H54 (cell line): Measurements from ENCODE around the gene MANEAL.

Experiments
- DNase-seq: peaks from one replicate; pipeline ENCODE4 v3.0.0; 2011; ENCODE audit warnings: low spot score, mixed read lengths; ENCODE audit not compliant: insufficient read length
- FAIRE-seq: peaks from 3 replicates; lab custom pipeline; 2011; peaks lifted over from hg19 to GRCh38; lab: Jason Lieb, UNC
- POLR2A ChIP-seq: IDR thresholded peaks from 2 replicates; pipeline ENCODE4 v1.6.1; 2011; ENCODE audit warnings: low read depth, mild to moderate bottlenecking, low read length

MANEAL gene

DNA sequence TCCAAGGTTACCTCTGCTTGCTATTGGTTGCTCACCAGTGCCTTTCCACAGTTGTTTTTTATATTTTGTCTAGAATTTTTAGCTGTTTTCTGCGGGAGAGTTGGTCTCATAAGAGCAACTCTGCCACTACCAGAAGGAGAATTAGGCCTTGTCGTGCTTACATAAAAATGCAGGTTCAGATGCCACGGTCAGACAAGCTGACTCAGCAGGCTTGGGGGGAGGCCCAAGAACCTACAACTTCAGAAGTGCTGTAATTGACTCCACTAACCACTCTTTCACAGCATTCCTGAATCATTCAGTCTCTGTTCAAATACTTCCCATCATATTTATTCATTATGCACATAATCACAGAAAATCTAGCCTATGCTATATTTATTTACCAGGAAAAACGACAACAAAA lies 37.5 kb downstream of the MANEAL start:
- TF ChIP-seq POLR2A, result no peak
- FAIRE-seq (no peak), DNase-seq (no peak)

GRCh38 chr1:37831809-37832208 lies 38.2 kb downstream of the MANEAL start:
- TF ChIP-seq POLR2A, result no peak
- DNase-seq (no peak), FAIRE-seq (no peak)

GRCh38 chr1:37836788-37837187 lies 43.1 kb downstream of the MANEAL start:
- TF ChIP-seq POLR2A, result no peak
- FAIRE-seq (no peak), DNase-seq (no peak)

DNA sequence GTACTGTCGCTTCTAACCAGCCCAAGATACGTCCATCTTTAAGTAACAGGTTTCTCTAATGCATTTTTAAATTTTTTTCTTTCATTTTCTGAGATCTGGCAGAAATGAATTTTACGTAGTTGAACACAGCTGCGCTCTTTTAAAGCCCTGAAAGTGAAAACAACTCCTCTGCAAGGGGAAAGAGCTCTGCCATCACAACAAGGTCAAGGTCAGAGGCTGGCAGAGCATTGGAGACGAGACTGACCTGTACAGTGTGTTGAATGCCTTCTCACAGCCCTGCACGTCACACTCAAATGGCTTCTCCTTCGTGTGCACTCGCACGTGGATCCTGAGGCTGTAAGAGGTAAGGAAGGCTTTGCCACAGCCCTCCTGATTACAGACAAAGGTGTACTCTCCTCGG lies 46.0 kb downstream of the MANEAL start:
- FAIRE-seq, result no peak
- no peak for TF ChIP-seq POLR2A
- DNase-seq, result no peak

GRCh38 chr1:37840711-37841110 lies 47.1 kb downstream of the MANEAL start:
- no peak for DNase-seq
- no peak for FAIRE-seq
- TF ChIP-seq POLR2A, result no peak

GRCh38 chr1:37841652-37842051 lies 48.0 kb downstream of the MANEAL start:
- DNase-seq (no peak), FAIRE-seq (no peak)
- TF ChIP-seq POLR2A, result no peak

DNA sequence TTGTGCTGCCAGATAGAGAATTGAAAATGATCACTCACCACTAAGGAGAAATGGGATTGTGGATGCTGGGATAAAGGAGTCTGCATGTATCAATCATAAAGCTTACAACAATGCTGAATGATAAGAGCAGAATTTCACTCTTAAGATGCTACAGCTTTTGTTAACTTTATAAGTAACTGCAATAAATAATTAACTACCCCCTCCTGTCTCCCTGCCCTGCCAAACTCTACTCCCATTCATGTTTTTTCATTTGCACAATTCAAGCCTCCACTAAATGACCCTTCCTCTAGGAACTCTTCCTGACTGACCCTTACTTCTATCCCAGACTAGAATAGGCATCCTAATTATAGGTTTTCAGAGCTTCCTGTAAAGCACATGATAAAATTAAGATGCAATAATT lies 50.9 kb downstream of the MANEAL start:
- TF ChIP-seq POLR2A, result no peak
- DNase-seq, result no peak
- FAIRE-seq, result no peak

DNA sequence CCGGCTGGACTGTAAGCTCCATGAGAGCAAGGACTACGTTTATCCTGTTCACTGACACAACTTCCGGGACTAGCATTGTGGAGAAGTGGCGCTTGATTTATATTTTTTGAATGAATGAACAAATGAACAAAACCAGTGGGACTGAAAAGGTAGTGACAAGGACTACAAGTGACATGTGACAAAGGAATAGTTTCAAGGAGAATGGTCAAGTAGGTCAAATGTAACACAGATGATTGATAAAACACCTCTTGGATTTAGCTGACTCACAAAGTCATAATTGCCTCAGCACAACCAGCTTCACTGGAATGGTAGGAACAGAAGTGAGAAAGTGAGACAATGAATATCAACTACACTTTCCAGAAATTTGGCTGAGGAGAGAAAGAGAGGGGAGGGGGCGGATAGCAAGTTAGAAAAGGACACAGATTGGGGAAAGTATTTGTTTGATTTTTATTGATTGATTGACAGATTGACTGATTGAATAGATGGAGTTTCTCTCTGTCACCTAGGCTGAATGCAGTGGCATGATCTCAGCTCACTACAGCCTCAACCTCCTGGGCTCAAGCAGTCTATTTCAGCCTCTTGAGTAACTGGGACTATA lies 51.5 kb downstream of the MANEAL start:
- FAIRE-seq (no peak), DNase-seq (no peak)
- TF ChIP-seq POLR2A, result no peak

GRCh38 chr1:37845786-37846185 lies 52.1 kb downstream of the MANEAL start:
- DNase-seq (no peak), FAIRE-seq (no peak)
- no peak for TF ChIP-seq POLR2A

GRCh38 chr1:37846647-37847339 lies 53.1 kb downstream of the MANEAL start:
- FAIRE-seq (no peak), DNase-seq (no peak)
- TF ChIP-seq POLR2A, result no peak

DNA sequence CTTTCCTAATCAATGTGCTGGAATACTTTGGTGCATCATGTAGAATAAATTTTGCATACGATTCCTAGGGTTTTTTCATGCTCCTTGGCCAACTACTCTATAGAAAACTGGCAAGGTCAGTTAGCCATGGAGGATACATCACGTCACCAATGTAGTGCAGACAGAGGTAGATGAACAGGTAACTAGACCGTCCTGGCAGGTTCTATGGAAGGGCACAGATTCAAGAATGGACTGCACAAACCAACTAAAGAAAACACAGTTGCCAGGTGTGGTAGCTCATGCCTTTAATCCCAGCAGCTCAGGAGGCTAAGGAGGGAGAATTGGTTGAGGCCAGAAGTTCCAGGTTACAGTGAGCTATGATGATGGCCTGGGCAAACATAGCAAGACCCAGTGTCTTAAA lies 55.8 kb downstream of the MANEAL start:
- FAIRE-seq, result no peak
- no peak for DNase-seq
- TF ChIP-seq POLR2A, result no peak

DNA sequence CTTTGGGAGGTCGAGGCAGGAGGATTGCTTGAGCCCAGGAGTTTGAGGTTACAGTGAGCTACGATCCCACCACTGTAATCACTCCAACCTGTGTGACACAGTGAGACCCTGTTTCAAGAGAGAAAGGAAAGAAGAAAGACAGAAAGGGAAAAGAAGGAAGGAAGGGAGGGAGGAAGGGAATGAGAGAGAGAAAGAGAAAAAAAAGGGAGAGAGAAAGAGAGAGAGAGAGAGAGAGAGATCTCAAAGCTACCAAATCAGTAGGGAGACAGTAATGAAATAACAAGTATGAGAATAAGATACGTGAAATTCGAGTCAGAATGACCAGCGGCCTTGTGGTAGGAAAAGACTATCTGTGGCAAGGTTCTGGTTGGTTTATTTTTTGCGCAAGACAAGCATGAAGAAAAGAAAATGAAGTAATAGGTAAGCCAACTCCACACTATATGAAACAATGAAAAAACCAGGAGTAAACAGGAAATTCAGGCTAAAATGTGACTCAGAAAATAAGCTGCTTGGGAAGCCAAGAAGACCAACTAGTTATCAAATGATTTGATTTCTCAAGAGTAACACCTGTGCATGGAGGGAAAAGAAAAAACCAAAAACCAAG lies 56.8 kb downstream of the MANEAL start:
- TF ChIP-seq POLR2A, result no peak
- FAIRE-seq (no peak), DNase-seq (no peak)
